ENCODE data around the gene BCL2L13. TPM values are rescaled to one million over a fixed set of nuclear protein-coding genes. Genes with fewer than 3 reads are reported as not detected.
A peak's percentile ranks its signal among the peaks of the same experiment; 100 is the strongest.

The BCL2L13 gene
- total and polyA plus RNA-seq, 10 donors, result 13.4 to 53.5 (median 35.9) TPM

DNA sequence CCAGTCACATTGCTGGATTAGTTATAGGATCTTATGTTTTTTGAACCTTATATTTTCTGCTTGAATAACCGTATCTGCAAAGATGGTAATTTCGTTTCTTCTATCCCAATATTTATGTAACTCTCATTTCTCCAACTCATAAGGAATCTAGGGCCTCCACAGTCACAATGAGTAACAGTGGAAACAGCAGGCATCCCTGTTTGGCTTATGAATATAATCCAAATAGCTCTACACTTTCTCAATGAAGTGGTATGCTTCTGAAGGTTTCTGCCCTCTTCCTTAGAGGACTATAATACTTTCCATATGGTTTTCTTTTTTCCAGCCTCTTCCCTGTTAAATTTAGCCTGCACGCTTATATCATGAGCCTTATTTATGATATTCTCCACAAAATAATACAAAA lies 26.5 kb upstream of the BCL2L13 start:
- H3K27me3 ChIP-seq (replicated peaks in 1 of 7), result no peaks in the 10 kb centered on the region
- TF ChIP-seq, protein P1, sequence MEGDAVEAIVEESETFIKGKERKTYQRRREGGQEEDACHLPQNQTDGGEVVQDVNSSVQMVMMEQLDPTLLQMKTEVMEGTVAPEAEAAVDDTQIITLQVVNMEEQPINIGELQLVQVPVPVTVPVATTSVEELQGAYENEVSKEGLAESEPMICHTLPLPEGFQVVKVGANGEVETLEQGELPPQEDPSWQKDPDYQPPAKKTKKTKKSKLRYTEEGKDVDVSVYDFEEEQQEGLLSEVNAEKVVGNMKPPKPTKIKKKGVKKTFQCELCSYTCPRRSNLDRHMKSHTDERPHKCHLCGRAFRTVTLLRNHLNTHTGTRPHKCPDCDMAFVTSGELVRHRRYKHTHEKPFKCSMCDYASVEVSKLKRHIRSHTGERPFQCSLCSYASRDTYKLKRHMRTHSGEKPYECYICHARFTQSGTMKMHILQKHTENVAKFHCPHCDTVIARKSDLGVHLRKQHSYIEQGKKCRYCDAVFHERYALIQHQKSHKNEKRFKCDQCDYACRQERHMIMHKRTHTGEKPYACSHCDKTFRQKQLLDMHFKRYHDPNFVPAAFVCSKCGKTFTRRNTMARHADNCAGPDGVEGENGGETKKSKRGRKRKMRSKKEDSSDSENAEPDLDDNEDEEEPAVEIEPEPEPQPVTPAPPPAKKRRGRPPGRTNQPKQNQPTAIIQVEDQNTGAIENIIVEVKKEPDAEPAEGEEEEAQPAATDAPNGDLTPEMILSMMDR (IDR thresholded peaks at IDR 0.05 in 8 of 11, conservative IDR thresholded peaks at IDR 0.05 in 3 of 11), result no peak
- TF ChIP-seq POLR2A (IDR thresholded peaks at IDR 0.05) (no peak), POLR2AphosphoS5 (IDR thresholded peaks at IDR 0.05) (no peak)
- WGBS, 5 donors, result 32 to 84% (median 65%) methylated on average over 3 of the region's 3 CpGs
- H3K27ac ChIP-seq, result no peak overlapping the region
- H3K4me1 ChIP-seq, result peaks cover 0 to 6% (median 0%) of the 10 kb centered on the region in 6 donors
- H3K36me3 ChIP-seq, result peaks cover 0 to 100% (median 68%) of the 10 kb centered on the region in 6 donors
- intact Hi-C loops (cut with DNase I; ENCODE audit: low total_unique reads), result no loop called here
- H3K9me3 ChIP-seq, result no peaks in the 10 kb centered on the region
- no peak for DNase-seq
- H3K4me3 ChIP-seq, result no peak overlapping the region

DNA sequence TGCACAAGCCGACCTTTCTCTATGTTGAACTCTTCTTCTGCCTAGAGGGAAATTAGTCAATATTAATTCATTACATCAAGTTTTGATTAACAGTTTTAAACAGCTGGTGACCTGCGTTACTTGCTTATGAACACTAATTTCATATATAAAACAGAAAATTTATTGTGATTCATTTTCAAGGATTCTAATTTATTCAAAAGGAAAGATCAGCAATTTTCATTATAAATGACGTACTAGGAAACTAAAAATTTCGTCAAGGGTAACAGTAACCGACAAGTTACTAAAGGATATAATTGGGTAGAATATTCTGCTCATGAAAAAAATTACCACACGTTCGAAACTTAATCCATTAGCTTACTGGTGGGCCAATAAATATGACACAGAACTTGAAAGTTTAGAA lies 25.3 kb upstream of the BCL2L13 start:
- H3K4me3 ChIP-seq, result no peak overlapping the region
- 87 to 98% (median 91%) methylated on average over 7 of the region's 7 CpGs for WGBS, 5 donors
- H3K27ac ChIP-seq, result no peak overlapping the region
- H3K36me3 ChIP-seq, result peaks cover 0 to 100% (median 69%) of the 10 kb centered on the region in 6 donors
- peaks cover 0 to 3% (median 0%) of the 10 kb centered on the region in 6 donors for H3K4me1 ChIP-seq
- TF ChIP-seq POLR2A (IDR thresholded peaks at IDR 0.05) (no peak), POLR2AphosphoS5 (IDR thresholded peaks at IDR 0.05) (no peak)
- TF ChIP-seq, protein P1 (IDR thresholded peaks at IDR 0.05 in 8 of 11, conservative IDR thresholded peaks at IDR 0.05 in 3 of 11), result no peak
- H3K27me3 ChIP-seq (replicated peaks in 1 of 7), result no peaks in the 10 kb centered on the region
- H3K9me3 ChIP-seq, result no peaks in the 10 kb centered on the region
- no peak for DNase-seq
- intact Hi-C loops (cut with DNase I; ENCODE audit: low total_unique reads), result no loop called here

DNA sequence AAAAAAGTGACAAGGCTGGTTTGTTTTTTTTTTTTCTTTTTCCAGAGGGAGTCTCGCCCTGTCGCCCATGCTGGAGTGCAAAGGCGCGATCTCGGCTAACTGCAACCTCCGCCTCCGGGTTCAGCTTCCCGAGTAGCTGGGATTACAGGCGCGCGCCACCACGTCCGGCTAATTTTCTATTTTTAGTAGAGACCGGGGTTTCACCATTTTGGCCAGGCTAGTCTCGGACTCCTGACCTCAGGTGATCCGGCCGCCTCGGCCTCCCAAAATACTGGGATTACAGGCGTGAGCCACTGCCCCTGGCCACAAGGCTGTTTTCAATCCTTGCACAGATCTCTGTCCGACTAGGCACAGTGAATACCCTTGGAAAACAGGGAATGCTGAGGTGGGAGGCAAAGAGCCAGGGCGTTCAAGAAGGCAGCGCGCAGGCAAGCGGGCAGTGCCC lies 10.6 kb upstream of the BCL2L13 start:
- Histone ChIP-seq H3K36me3 (peaks cover 0 to 41% (median 13%) of the 10 kb centered on the region in 6 donors), H3K9me3 (no peaks in the 10 kb centered on the region), H3K27me3 (replicated peaks in 1 of 7) (no peaks in the 10 kb centered on the region), H3K4me1 (peaks cover 27 to 63% (median 48%) of the 10 kb centered on the region in 6 donors), H3K4me3 (peak overlapping the region; percentile 97 to 100 (median 99)), H3K27ac (peak overlapping the region; percentile 76 to 97 (median 94))
- intact Hi-C loops (cut with DNase I; ENCODE audit: low total_unique reads), result no loop called here
- DNase-seq, result peak; percentile 77
- WGBS, 5 donors, result 9 to 12% (median 10%) methylated on average over 20 to 24 of the region's 24 CpGs
- no peak for TF ChIP-seq POLR2A (IDR thresholded peaks at IDR 0.05)
- TF ChIP-seq, protein P1 (IDR thresholded peaks at IDR 0.05 in 8 of 11, conservative IDR thresholded peaks at IDR 0.05 in 3 of 11), result no peak
- no peak for TF ChIP-seq POLR2AphosphoS5 (IDR thresholded peaks at IDR 0.05)

DNA sequence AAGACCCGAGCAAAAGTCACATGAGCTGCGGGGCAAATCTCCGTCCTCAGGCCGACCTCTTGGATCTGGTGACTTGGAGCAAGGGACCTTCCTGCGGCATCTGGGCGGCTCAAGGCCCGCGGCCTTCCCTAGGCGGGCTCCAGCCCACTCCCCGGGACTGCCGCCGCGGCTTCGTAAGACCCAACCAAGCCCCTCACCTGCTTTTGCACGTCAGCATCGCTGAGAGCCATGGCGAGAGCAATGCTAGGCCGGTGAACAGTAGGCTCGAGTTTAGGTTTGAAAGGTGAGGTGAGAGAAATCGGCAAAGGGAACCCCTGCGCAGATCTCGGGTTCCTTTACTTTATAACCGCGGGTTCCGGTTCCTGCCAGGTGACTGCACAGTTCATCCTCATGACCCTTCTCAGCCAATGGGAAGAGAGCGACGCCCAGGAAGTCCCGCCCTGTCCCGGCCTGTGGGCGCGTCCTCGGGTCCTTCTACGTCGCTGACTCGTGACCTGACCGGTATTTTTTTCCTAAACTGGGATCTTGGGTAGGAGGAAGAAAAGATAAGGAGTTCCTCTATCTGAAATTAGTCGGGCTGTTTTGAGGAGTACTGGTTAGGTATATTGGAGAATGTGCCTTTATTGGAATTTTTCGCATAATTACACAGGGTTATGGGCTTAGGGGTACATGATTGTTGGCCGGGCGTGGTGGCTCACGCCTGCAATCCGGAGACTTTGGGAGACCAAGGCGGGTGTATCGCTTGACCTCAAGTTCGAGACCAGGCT lies 10.0 kb upstream of the BCL2L13 start, which contains the start of gene ATP6V1E1:
Gene ATP6V1E1 (minus strand): TSS at position 344 of the 767 bp plus-strand sequence. CDS start 114 bp downstream, at position 230.
- peaks cover 0 to 35% (median 9%) of the 10 kb centered on the region in 6 donors for H3K36me3 ChIP-seq
- intact Hi-C loops (cut with DNase I; ENCODE audit: low total_unique reads), result no loop called here
- peak within 1 kb of the TSS; percentile 97 to 100 (median 99) for H3K4me3 ChIP-seq
- H3K9me3 ChIP-seq, result no peaks in the 10 kb centered on the region
- peaks cover 27 to 57% (median 48%) of the 10 kb centered on the region in 6 donors for H3K4me1 ChIP-seq
- WGBS, 5 donors, result 0 to 1% (median 1%) methylated on average over 40 to 45 of the region's 45 CpGs
- TF ChIP-seq, protein P1 (IDR thresholded peaks at IDR 0.05 in 8 of 11, conservative IDR thresholded peaks at IDR 0.05 in 3 of 11), result peak in 2 of 11 experiments; percentile 13 to 20
- no peak for TF ChIP-seq POLR2A (IDR thresholded peaks at IDR 0.05)
- TF ChIP-seq POLR2AphosphoS5 (IDR thresholded peaks at IDR 0.05), result peak; percentile 87 to 93 (median 91)
- H3K27ac ChIP-seq, result peak within 1 kb of the TSS; percentile 76 to 97 (median 94)
- peak; percentile 95 for DNase-seq
- no peaks in the 10 kb centered on the region for H3K27me3 ChIP-seq (replicated peaks in 1 of 7)

Data from spleen (tissue), 11 donors.